Measurements from ENCODE around the gene SMIM13. TPM values are rescaled to one million over a fixed set of nuclear protein-coding genes. Genes with fewer than 3 reads are reported as not detected.

The SMIM13 gene
- 10 to 100 TPM in 1 of 2 donors, 1 to 10 TPM in 1; 7.6 to 14.7 TPM for total RNA-seq
- polyA plus RNA-seq = 1 to 10 TPM; 2.9 to 3.8 TPM
- long read RNA-seq, donor 1, full-length matches to known transcripts = 12 of 12 reads
- long read RNA-seq, donor 1, partial matches to known transcripts = 0 of 12 reads
- long read RNA-seq, donor 1, other reads (novel, unspliced or antisense) = 0 of 12 reads
- long read RNA-seq, donor 2 = 0 reads
- long read RNA-seq, donor 3, full-length matches to known transcripts = 6 of 6 reads
- long read RNA-seq, donor 3, partial matches to known transcripts = 0 of 6 reads
- long read RNA-seq, donor 3, other reads (novel, unspliced or antisense) = 0 of 6 reads
- long read RNA-seq, donor 4, full-length matches to known transcripts = 2 of 2 reads
- long read RNA-seq, donor 4, partial matches to known transcripts = 0 of 2 reads
- long read RNA-seq, donor 4, other reads (novel, unspliced or antisense) = 0 of 2 reads
- long read RNA-seq, donor 5, full-length matches to known transcripts = 6 of 6 reads
- long read RNA-seq, donor 5, partial matches to known transcripts = 0 of 6 reads
- long read RNA-seq, donor 5, other reads (novel, unspliced or antisense) = 0 of 6 reads

GRCh38 chr6:11093626-11094410 is at the start of gene SMIM13:
Gene SMIM13, plus strand, starts transcription at chr6:11093834. Its CDS starts 480 bp downstream, at chr6:11094314.
- Histone ChIP-seq H3K27ac (ENCODE audit: low read depth in 1 of 2, low read length in 1 of 2) (peak within 1 kb of the TSS; percentile 98 to 99), H3K9ac (ENCODE audit: insufficient read depth in 1 of 2, low read length in 2 of 2) (peak within 1 kb of the TSS; percentile 80 to 91), H3K36me3 (ENCODE audit: control insufficient read depth in 4 of 4, insufficient read depth in 4 of 4, low read length in 4 of 4) (peaks cover 0 to 3% (median 0%) of the 10 kb centered on the region in 4 donors), H3K27me3 (ENCODE audit: control insufficient read depth in 3 of 3, insufficient read depth in 3 of 3, low read length in 2 of 3) (no peaks in the 10 kb centered on the region), H3K4me1 (ENCODE audit: control insufficient read depth in 5 of 5, insufficient read depth in 5 of 5, low read length in 5 of 5) (peaks cover 0 to 10% (median 5%) of the 10 kb centered on the region in 5 donors), H3K4me3 (peak within 1 kb of the TSS; percentile 91), H3K9me3 (ENCODE audit: control insufficient read depth in 4 of 4, insufficient read depth in 3 of 4, low read length in 3 of 4) (no peaks in the 10 kb centered on the region)
- ATAC-seq (ENCODE audit: insufficient read depth, low FRiP score) = peak; percentile 97
- DNase-seq = peak; percentile 98 to 99 (median 99)
- TF ChIP-seq CTCF (IDR thresholded peaks at IDR 0.05; ENCODE audit: control extremely low read depth, extremely low read depth) = peak; percentile 10
- 0 to 1% methylated on average over 47 to 90 of the region's 90 CpGs for WGBS, 2 donors

DNA sequence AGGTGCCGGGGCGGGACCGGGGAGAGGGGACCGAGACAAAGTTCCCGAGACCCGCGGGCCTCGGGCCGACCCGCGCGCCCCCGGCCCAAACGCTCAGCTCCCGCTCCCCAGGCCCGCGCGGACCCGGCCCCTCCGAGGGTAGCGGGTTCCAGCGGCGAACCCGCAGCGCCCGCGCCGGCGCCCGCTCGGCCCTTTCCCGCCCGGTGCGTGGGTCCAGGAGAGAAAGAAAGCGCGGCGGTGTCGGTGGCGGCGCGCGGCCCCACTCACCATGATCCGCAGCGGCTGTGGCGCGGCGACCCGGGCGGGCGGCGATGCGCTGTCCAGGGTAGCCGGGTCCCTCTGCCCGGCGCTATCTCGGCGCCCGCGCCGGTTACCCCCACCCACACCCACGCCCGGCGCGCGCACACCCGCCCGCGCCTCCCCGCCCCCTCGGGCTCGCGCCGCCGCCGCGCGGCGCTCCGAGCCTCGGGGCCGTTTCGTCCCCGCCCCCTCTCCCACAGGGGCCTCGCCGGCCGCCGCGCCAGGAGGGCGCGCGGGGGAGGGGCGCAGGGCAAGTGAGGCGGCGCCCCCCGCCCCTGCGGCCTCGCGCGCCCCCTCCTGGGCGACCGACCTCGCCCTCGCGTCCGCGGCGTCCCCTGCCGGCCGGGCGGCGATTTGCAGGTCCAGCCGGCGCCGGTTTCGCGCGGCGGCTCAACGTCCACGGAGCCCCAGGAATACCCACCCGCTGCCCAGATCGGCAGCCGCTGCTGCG is 49.5 kb upstream of the SMIM13 start, which contains the start of gene ELOVL2:
TSS of gene ELOVL2 (minus strand) at position 345 of the 751 bp plus-strand sequence. CDS start at position 270, 75 bp downstream.
- peak; percentile 89 for ATAC-seq (ENCODE audit: insufficient read depth, low FRiP score)
- Histone ChIP-seq H3K36me3 (ENCODE audit: control insufficient read depth in 4 of 4, insufficient read depth in 4 of 4, low read length in 4 of 4) (no peaks in the 10 kb centered on the region), H3K9ac (ENCODE audit: insufficient read depth in 1 of 2, low read length in 2 of 2) (no peak within 1 kb of the TSS), H3K9me3 (ENCODE audit: control insufficient read depth in 4 of 4, insufficient read depth in 3 of 4, low read length in 3 of 4) (peaks cover 0 to 6% (median 0%) of the 10 kb centered on the region in 4 donors), H3K4me3 (peak within 1 kb of the TSS; percentile 35), H3K27ac (ENCODE audit: low read depth in 1 of 2, low read length in 1 of 2) (no peak within 1 kb of the TSS), H3K27me3 (ENCODE audit: control insufficient read depth in 3 of 3, insufficient read depth in 3 of 3, low read length in 2 of 3) (peaks cover 0 to 72% (median 35%) of the 10 kb centered on the region in 3 donors), H3K4me1 (ENCODE audit: control insufficient read depth in 5 of 5, insufficient read depth in 5 of 5, low read length in 5 of 5) (peaks cover 0 to 10% (median 0%) of the 10 kb centered on the region in 5 donors)
- WGBS, 2 donors = 1 to 5% methylated on average over 68 to 124 of the region's 124 CpGs
- TF ChIP-seq CTCF (IDR thresholded peaks at IDR 0.05; ENCODE audit: control extremely low read depth, extremely low read depth) = no peak
- DNase-seq = peak; percentile 51 to 76 (median 67)

GRCh38 chr6:11044712-11045167 is 48.9 kb upstream of the SMIM13 start:
- no peak for TF ChIP-seq CTCF (IDR thresholded peaks at IDR 0.05; ENCODE audit: control extremely low read depth, extremely low read depth)
- peaks cover 0 to 10% (median 0%) of the 10 kb centered on the region in 5 donors for H3K4me1 ChIP-seq (ENCODE audit: control insufficient read depth in 5 of 5, insufficient read depth in 5 of 5, low read length in 5 of 5)
- peaks cover 0 to 6% (median 0%) of the 10 kb centered on the region in 4 donors for H3K9me3 ChIP-seq (ENCODE audit: control insufficient read depth in 4 of 4, insufficient read depth in 3 of 4, low read length in 3 of 4)
- no peak overlapping the region for H3K4me3 ChIP-seq
- H3K9ac ChIP-seq (ENCODE audit: insufficient read depth in 1 of 2, low read length in 2 of 2) = no peak overlapping the region
- no peak for DNase-seq
- peaks cover 0 to 66% (median 35%) of the 10 kb centered on the region in 3 donors for H3K27me3 ChIP-seq (ENCODE audit: control insufficient read depth in 3 of 3, insufficient read depth in 3 of 3, low read length in 2 of 3)
- WGBS, 2 donors = 30 to 39% methylated on average over 22 to 23 of the region's 23 CpGs
- no peak for ATAC-seq (ENCODE audit: insufficient read depth, low FRiP score)
- no peak overlapping the region for H3K27ac ChIP-seq (ENCODE audit: low read depth in 1 of 2, low read length in 1 of 2)
- no peaks in the 10 kb centered on the region for H3K36me3 ChIP-seq (ENCODE audit: control insufficient read depth in 4 of 4, insufficient read depth in 4 of 4, low read length in 4 of 4)

Data from lung (tissue), 16 donors.